K562 (cell line): ENCODE results near the gene DLGAP1. TPM values are rescaled to one million over a fixed set of nuclear protein-coding genes. Genes with fewer than 3 reads are reported as not detected.

Experiments used
- ATAC-seq: fragments of 200-7000 bp; cut with Tn5 transposase; 3 replicates; pipeline ENCODE4 v1.9.1; 2020; ENCODE audit warnings: moderate library complexity
- BruUV-seq: library from RNA; stranded (reverse); fragments of 400-500 nt; replicated peaks from 2 replicates; lab custom pipeline; 2021; lab: Mats Ljungman, UMichigan
- CTCF ChIA-PET: fragments of 300-600 bp; formaldehyde crosslinking; extraction: SDS; loops from one replicate; lab custom pipeline; 2021; ENCODE audit warnings: low intra/inter-chr PET ratio; lab: Yijun Ruan, JAX
- POLR2A ChIA-PET: fragments of 300-600, 350-650 bp; sonication (Branson Sonifier 250); formaldehyde crosslinking; extraction: SDS; loops from one replicate; lab custom pipeline; 2021; ENCODE audit warnings: antibody characterized with exemption, inconsistent platforms; lab: Yijun Ruan, JAX
- DNase-seq, 4 experiments: peaks; one replicate each; pipeline versions ENCODE4 v3.0.0 to v3.0.0-alpha.2; 2011 to 2018; ENCODE audit warnings: low spot score in 3 of 4, mixed read lengths in 3 of 4; ENCODE audit errors: extremely low read depth in 1 of 4
- FAIRE-seq: peaks from 2 replicates; lab custom pipeline; 2011; peaks lifted over from hg19 to GRCh38; lab: Jason Lieb, UNC
- H2AFZ ChIP-seq: 2 replicates; pipeline ENCODE4 v1.6.0; 2011; ENCODE audit warnings: low read depth, low read length, control low read depth, inconsistent platforms
- H3K27ac ChIP-seq: fragments of 200-600 bp; 3 replicates; pipeline ENCODE4 v1.8.0; 2011; ENCODE audit warnings: low read depth, mild to moderate bottlenecking, control low read depth, inconsistent platforms, low read length, moderate library complexity, mixed read lengths; ENCODE audit errors: extremely low read depth
- H3K27me3 ChIP-seq, 2 experiments: fragments of 300-600 bp in 1 of 2; 2 replicates in 1 of 2; 3 replicates in 1 of 2; pipeline versions ENCODE4 v1.6.0 to v1.8.0; 2011; ENCODE audit warnings: inconsistent platforms in 2 of 2, low read length in 2 of 2, mild to moderate bottlenecking in 1 of 2, mixed read lengths in 1 of 2, moderate library complexity in 1 of 2; ENCODE audit not compliant: control insufficient read depth in 2 of 2, insufficient read depth in 2 of 2
- H3K36me3 ChIP-seq: fragments of 300-600 bp; 3 replicates; pipeline ENCODE4 v1.8.0; 2011; ENCODE audit warnings: mild to moderate bottlenecking, low read length, inconsistent platforms; ENCODE audit not compliant: control insufficient read depth, insufficient read depth
- H3K4me1 ChIP-seq, 2 experiments: fragments of 200-600 bp in 1 of 2; replicated peaks in 1 of 2; 2 replicates in 1 of 2; 3 replicates in 1 of 2; pipeline versions ENCODE4 v1.5.1 to v1.8.0; 2011; ENCODE audit warnings: inconsistent platforms in 2 of 2, low read length in 2 of 2, mild to moderate bottlenecking in 1 of 2, mixed read lengths in 1 of 2, moderate library complexity in 1 of 2; ENCODE audit not compliant: control insufficient read depth in 2 of 2, insufficient read depth in 2 of 2
- H3K4me2 ChIP-seq: 2 replicates; pipeline ENCODE4 v1.6.1; 2011; ENCODE audit warnings: low read length, control low read depth, inconsistent platforms, mixed read lengths; ENCODE audit not compliant: insufficient read depth
- H3K4me3 ChIP-seq: fragments of 200-600 bp; sonication (generic), shearing (Covaris generic); 2 replicates; pipeline ENCODE4 v1.5.1; 2016; ENCODE audit warnings: control low read depth, inconsistent platforms
- H3K79me2 ChIP-seq: fragments of 200-600 bp; 3 replicates; pipeline ENCODE4 v1.8.0; 2011; ENCODE audit warnings: low read length, inconsistent platforms; ENCODE audit not compliant: control insufficient read depth, insufficient read depth
- H3K9ac ChIP-seq, 2 experiments: 2 replicates each; pipeline versions ENCODE4 v1.6.0 to v1.6.1; 2011; ENCODE audit warnings: low read depth in 2 of 2, low read length in 2 of 2, control low read depth in 1 of 2, inconsistent platforms in 1 of 2, mild to moderate bottlenecking in 1 of 2, mixed read lengths in 1 of 2; ENCODE audit not compliant: insufficient read depth in 1 of 2
- H3K9me1 ChIP-seq: one replicate; pipeline ENCODE4 v1.6.0; 2011; ENCODE audit warnings: inconsistent platforms, mild to moderate bottlenecking, low read length, moderate library complexity; ENCODE audit not compliant: control insufficient read depth, insufficient read depth
- H3K9me3 ChIP-seq: replicated peaks from 2 replicates; pipeline ENCODE4 v1.5.1; 2011; ENCODE audit warnings: low read depth, low read length, inconsistent platforms; ENCODE audit not compliant: control insufficient read depth, insufficient read depth
- H4K20me1 ChIP-seq: replicated peaks from 2 replicates; pipeline ENCODE4 v1.6.1; 2011; ENCODE audit warnings: low read length, inconsistent platforms, mixed read lengths; ENCODE audit not compliant: control insufficient read depth, insufficient read depth
- CREB1 ChIP-seq, 2 experiments: sonication (generic) in 1 of 2; formaldehyde crosslinking in 1 of 2; IDR thresholded peaks; 2 replicates each; pipeline versions ENCODE4 v1.6.1 to v1.8.0; 2012 to 2022; ENCODE audit warnings: inconsistent platforms in 1 of 2, mild to moderate bottlenecking in 1 of 2, missing genetic modification reagents in 1 of 2, moderate library complexity in 1 of 2
- HLTF ChIP-seq: fragments of 450-650 bp; IDR thresholded peaks from 2 replicates; pipeline ENCODE4 v1.6.1; 2016
- JUN ChIP-seq, 2 experiments: sonication (generic) in 1 of 2; formaldehyde crosslinking in 1 of 2; IDR thresholded peaks; 2 replicates each; pipeline versions ENCODE4 v1.6.1 to v1.8.0; 2012 to 2022; ENCODE audit warnings: borderline replicate concordance in 2 of 2, mild to moderate bottlenecking in 2 of 2, improper control_type of control experiment in 1 of 2, low read depth in 1 of 2, low read length in 1 of 2, missing genetic modification reagents in 1 of 2
- SIN3A ChIP-seq, 2 experiments: fragments of 150-350 bp in 1 of 2; IDR thresholded peaks; 2 replicates each; pipeline ENCODE4 v1.6.1; 2011 to 2016; ENCODE audit warnings: borderline replicate concordance in 2 of 2, low read depth in 2 of 2, low read length in 2 of 2, mild to moderate bottlenecking in 2 of 2, moderate library complexity in 2 of 2; ENCODE audit not compliant: control insufficient read depth in 1 of 2
- ZFP1 ChIP-seq: fragments of 450-650 bp; formaldehyde crosslinking; IDR thresholded peaks from 2 replicates; pipeline ENCODE4 v1.4.0; 2020; ENCODE audit warnings: mild to moderate bottlenecking, mixed read lengths
- WGBS: fragments of 100-300 bp; shearing (Covaris generic); methylation state at CpG from one replicate; pipeline ENCODE4 v1.1.6; 2016; ENCODE audit warnings: low coverage, mixed read lengths; ENCODE audit not compliant: insufficient coverage; ENCODE audit errors: missing lambda C conversion rate; 5-methylcytosine and 5-hydroxymethylcytosine counted together
- in situ Hi-C: fragments of 300-500 bp; cut with MboI; formaldehyde crosslinking; loops from 4 replicates; pipeline ENCODE4 v1.15.0; 2018; ENCODE audit warnings: inconsistent platforms, mixed read lengths
- intact Hi-C: fragments of 100-400 bp; cut with micrococcal nuclease; formaldehyde crosslinking; loops from 2 replicates; pipeline ENCODE4 v1.14.2; 2022
- polyA plus RNA-seq, 8 experiments: library from polyadenylated mRNA; depleted of rRNA in 4 of 8; stranded (reverse) in 5 of 8; unstranded in 3 of 8; fragments of >200 nt; fragmentation: Nextera tagmentation in 2 of 8; fragmentation: Illumina TruSeq in 1 of 8; extraction: Ambion mirVana in 2 of 8; extraction: Trizol in 1 of 8; gene quantifications; 2 replicates each; pipeline versions ENCODE4 v1.2.1 to v1.2.3, GENCODE V29; 2011 to 2014; ENCODE audit warnings: inconsistent platforms in 1 of 8, missing spikeins in 1 of 8
- total RNA-seq, 7 experiments: library from RNA; depleted of rRNA in 6 of 7; stranded (reverse); fragments of >200 nt in 6 of 7; fragmentation: Illumina TruSeq in 2 of 7; extraction: Trizol in 2 of 7; gene quantifications; 2 replicates each; pipeline versions ENCODE4 v1.2.1 to v1.2.3, GENCODE V29; 2011 to 2021; ENCODE audit warnings: low replicate concordance in 1 of 7
- TF ChIP-seq, protein P1 (sequence below): IDR thresholded peaks from 2 replicates; pipeline ENCODE4 v1.6.1; 2011; ENCODE audit not compliant: insufficient read length; ENCODE audit errors: extremely low read depth
- TF ChIP-seq, protein P2 (sequence below): fragments of 450-650 bp; IDR thresholded peaks from 2 replicates; pipeline ENCODE4 v1.6.1; 2016; ENCODE audit warnings: low read depth, mild to moderate bottlenecking, moderate library complexity
- TF ChIP-seq, protein P3 (sequence below), 2 experiments: IDR thresholded peaks; 2 replicates each; pipeline ENCODE4 v1.6.1; 2011; ENCODE audit warnings: borderline replicate concordance in 1 of 2, control low read depth in 1 of 2, low read depth in 1 of 2, low read length in 1 of 2, mild to moderate bottlenecking in 1 of 2, mixed read lengths in 1 of 2, moderate library complexity in 1 of 2; ENCODE audit not compliant: insufficient read depth in 1 of 2, insufficient read length in 1 of 2, poor library complexity in 1 of 2, severe bottlenecking in 1 of 2; ENCODE audit errors: extremely low read depth in 1 of 2
- TF ChIP-seq, protein P4 (sequence below): IDR thresholded peaks from 2 replicates; pipeline ENCODE4 v1.6.1; 2016; ENCODE audit warnings: missing genetic modification characterization, missing compliant biosample characterization
- TF ChIP-seq, protein P5 (sequence below), 2 experiments: fragments of 450-650 bp; IDR thresholded peaks; 2 replicates each; pipeline ENCODE4 v1.6.1; 2018; ENCODE audit warnings: mild to moderate bottlenecking in 2 of 2, low read depth in 1 of 2; ENCODE audit not compliant: partially characterized antibody in 2 of 2

The DLGAP1 gene
- total and polyA plus RNA-seq, 9 of the 15 experiments (the other 6 are each of a cell fraction or from before 2014, with no cell fraction given) = 0.04 to 0.22 (median 0.08) TPM

DNA sequence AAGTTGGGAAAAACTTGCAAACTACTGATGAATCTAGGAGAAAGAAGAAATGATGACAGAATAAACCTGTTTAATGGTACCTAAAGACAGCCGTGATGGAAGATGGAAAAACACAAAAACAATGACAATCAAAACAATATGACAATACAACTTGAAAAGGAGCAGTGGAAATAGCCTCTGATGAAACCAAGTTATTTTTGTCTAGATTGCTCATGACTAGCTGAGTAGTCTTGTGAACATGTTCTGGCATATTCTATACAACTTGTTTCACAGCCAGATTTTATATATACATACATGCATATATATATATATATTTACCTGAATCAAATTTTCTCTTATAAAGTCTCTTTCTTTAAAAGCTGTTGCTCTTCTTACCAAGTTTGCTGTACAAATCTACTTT lies 566.0 kb downstream of the DLGAP1 start:
- no TSS peak for BruUV-seq
- no peak overlapping the region for H2AFZ ChIP-seq
- intact Hi-C loops (no loop called here), in situ Hi-C loops (no loop called here)
- ATAC-seq (no peak), DNase-seq (no peak), FAIRE-seq (no peak)
- ChIA-PET CTCF (no interaction called here), POLR2A (no interaction called here)
- no peak overlapping the region for H3K4me3 ChIP-seq
- H3K27me3 ChIP-seq = no peaks in the 10 kb centered on the region
- H3K4me1 ChIP-seq = no peaks in the 10 kb centered on the region
- no peaks in the 10 kb centered on the region for H3K36me3 ChIP-seq
- no peaks in the 10 kb centered on the region for H4K20me1 ChIP-seq
- H3K9me1 ChIP-seq = no peaks in the 10 kb centered on the region
- H3K27ac ChIP-seq = no peak overlapping the region
- H3K9ac ChIP-seq = no peak overlapping the region
- H3K79me2 ChIP-seq = no peaks in the 10 kb centered on the region
- 0% methylated on average over 1 of the region's 1 CpG for WGBS
- no peak overlapping the region for H3K4me2 ChIP-seq
- no peaks in the 10 kb centered on the region for H3K9me3 ChIP-seq
- TF ChIP-seq, protein P1, sequence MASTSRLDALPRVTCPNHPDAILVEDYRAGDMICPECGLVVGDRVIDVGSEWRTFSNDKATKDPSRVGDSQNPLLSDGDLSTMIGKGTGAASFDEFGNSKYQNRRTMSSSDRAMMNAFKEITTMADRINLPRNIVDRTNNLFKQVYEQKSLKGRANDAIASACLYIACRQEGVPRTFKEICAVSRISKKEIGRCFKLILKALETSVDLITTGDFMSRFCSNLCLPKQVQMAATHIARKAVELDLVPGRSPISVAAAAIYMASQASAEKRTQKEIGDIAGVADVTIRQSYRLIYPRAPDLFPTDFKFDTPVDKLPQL = no peak
- TF ChIP-seq, protein P2, sequence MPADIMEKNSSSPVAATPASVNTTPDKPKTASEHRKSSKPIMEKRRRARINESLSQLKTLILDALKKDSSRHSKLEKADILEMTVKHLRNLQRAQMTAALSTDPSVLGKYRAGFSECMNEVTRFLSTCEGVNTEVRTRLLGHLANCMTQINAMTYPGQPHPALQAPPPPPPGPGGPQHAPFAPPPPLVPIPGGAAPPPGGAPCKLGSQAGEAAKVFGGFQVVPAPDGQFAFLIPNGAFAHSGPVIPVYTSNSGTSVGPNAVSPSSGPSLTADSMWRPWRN = no peak
- TF ChIP-seq CREB1 (IDR thresholded peaks at IDR 0.05) = no peak
- TF ChIP-seq CREB1 (CRISPR knock-in tag; IDR thresholded peaks at IDR 0.05) = no peak
- TF ChIP-seq, protein P3, sequence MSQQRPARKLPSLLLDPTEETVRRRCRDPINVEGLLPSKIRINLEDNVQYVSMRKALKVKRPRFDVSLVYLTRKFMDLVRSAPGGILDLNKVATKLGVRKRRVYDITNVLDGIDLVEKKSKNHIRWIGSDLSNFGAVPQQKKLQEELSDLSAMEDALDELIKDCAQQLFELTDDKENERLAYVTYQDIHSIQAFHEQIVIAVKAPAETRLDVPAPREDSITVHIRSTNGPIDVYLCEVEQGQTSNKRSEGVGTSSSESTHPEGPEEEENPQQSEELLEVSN (IDR thresholded peaks at IDR 0.05; ENCODE audit: borderline replicate concordance in 1 of 2, extremely low read depth in 1 of 2, insufficient read depth in 1 of 2, insufficient read length in 1 of 2, low read depth in 1 of 2, low read length in 1 of 2, poor library complexity in 1 of 2, severe bottlenecking in 1 of 2) = no peak
- TF ChIP-seq SIN3A (IDR thresholded peaks at IDR 0.05; ENCODE audit: borderline replicate concordance in 2 of 2, control insufficient read depth in 1 of 2, low read depth in 2 of 2, low read length in 2 of 2) = no peak
- TF ChIP-seq, protein P4, sequence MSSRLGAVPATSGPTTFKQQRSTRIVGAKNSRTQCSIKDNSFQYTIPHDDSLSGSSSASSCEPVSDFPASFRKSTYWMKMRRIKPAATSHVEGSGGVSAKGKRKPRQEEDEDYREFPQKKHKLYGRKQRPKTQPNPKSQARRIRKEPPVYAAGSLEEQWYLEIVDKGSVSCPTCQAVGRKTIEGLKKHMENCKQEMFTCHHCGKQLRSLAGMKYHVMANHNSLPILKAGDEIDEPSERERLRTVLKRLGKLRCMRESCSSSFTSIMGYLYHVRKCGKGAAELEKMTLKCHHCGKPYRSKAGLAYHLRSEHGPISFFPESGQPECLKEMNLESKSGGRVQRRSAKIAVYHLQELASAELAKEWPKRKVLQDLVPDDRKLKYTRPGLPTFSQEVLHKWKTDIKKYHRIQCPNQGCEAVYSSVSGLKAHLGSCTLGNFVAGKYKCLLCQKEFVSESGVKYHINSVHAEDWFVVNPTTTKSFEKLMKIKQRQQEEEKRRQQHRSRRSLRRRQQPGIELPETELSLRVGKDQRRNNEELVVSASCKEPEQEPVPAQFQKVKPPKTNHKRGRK (tag) = no peak
- TF ChIP-seq HLTF = no peak
- TF ChIP-seq, protein P5, sequence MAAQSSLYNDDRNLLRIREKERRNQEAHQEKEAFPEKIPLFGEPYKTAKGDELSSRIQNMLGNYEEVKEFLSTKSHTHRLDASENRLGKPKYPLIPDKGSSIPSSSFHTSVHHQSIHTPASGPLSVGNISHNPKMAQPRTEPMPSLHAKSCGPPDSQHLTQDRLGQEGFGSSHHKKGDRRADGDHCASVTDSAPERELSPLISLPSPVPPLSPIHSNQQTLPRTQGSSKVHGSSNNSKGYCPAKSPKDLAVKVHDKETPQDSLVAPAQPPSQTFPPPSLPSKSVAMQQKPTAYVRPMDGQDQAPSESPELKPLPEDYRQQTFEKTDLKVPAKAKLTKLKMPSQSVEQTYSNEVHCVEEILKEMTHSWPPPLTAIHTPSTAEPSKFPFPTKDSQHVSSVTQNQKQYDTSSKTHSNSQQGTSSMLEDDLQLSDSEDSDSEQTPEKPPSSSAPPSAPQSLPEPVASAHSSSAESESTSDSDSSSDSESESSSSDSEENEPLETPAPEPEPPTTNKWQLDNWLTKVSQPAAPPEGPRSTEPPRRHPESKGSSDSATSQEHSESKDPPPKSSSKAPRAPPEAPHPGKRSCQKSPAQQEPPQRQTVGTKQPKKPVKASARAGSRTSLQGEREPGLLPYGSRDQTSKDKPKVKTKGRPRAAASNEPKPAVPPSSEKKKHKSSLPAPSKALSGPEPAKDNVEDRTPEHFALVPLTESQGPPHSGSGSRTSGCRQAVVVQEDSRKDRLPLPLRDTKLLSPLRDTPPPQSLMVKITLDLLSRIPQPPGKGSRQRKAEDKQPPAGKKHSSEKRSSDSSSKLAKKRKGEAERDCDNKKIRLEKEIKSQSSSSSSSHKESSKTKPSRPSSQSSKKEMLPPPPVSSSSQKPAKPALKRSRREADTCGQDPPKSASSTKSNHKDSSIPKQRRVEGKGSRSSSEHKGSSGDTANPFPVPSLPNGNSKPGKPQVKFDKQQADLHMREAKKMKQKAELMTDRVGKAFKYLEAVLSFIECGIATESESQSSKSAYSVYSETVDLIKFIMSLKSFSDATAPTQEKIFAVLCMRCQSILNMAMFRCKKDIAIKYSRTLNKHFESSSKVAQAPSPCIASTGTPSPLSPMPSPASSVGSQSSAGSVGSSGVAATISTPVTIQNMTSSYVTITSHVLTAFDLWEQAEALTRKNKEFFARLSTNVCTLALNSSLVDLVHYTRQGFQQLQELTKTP (IDR thresholded peaks at IDR 0.05; ENCODE audit: low read depth in 1 of 2, partially characterized antibody in 2 of 2) = no peak
- TF ChIP-seq JUN (IDR thresholded peaks at IDR 0.05; ENCODE audit: borderline replicate concordance, low read depth, low read length) = no peak
- TF ChIP-seq JUN (CRISPR knock-in tag; IDR thresholded peaks at IDR 0.05; ENCODE audit: borderline replicate concordance) = no peak
- TF ChIP-seq ZFP1 (CRISPR knock-in tag) = no peak
